ENCODE measurements around the gene NCKAP5. TPM values are rescaled to one million over a fixed set of nuclear protein-coding genes. Genes with fewer than 3 reads are reported as not detected.

The NCKAP5 gene
- total RNA-seq, 1 donor from 2014 or later: 0.59 TPM

DNA sequence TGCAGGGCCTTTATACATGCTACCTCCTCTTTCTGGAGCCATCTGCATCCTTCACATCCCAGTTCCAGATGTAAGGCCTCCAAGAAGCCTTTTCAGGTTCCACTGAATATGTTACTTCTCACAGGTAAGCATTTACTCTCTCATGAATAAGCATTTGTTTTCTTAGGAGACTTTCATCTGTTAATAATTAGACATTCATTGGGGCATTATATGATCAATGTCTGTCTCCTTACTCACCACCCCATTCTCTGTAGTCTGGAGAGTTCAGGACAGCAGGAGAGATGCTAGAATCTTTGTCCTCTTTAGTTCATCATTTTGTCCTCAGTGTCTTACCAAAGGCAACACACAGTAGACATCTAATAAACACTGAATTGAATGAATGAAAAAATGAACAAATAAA, 185.7 kb downstream of the NCKAP5 start:
- DNase-seq (ENCODE audit: low read depth, low spot score): no peak

DNA sequence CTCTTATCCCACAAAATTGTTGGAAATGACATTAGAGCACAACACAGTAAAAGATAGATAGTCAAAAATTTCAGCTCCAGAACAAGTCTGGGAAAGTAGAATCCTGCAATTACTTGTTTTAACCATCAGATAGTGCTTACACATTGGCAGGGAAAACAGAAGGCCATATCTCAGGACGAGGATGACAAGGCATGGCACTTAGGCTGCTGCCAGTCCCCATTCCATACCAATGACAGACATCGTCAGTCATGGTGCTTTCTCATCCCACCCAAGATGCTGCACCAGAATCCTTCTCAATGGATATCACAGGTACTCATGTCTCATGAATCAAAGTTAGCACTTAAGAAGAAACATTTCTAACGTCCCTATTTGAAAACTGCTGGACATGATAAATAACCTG, 187.3 kb downstream of the NCKAP5 start:
- DNase-seq (ENCODE audit: low read depth, low spot score): no peak

- DNase-seq (ENCODE audit: low read depth, low spot score): no peak
Measured at GRCh38 chr2:133378928-133379549, 189.2 kb downstream of the NCKAP5 start.

DNA sequence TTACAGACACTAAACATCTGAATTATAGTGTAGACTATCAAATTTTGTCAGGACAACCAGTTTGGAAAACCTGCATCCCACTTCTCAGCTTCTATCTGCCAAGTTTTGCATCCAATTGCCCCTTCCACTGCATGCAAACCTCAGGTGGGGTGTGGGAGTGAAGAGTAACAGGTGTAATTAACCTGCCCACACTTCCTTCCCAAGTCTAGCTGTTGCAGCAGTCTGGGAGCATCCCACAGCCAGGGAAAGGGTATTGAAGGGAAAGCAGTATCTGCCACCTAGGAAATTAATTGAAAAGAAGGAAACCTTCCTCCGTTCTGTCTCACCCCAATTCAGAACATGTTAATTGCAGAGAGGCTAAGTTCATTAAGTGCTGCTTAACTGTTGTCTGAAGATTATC, 189.9 kb downstream of the NCKAP5 start:
- no peak for DNase-seq (ENCODE audit: low read depth, low spot score)

DNA sequence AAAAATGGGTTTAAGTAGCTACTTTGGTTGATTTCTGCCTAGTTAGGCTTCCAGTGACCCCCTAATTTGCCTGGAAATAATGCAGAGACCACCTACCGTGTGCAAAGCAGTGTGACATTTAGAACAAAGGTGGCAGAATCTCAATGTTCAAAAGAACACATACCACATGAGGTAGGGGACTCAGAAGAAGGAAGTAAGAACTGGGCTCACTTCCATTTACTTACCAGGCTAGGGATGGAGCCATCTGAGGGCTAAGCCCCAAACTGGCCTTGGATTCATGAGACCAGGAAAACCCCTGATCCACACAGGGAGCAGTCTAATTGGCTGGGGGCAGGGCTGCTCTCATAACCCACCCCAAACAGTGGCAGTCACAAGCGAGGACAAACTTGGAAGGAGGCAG, 190.7 kb downstream of the NCKAP5 start:
- no peak for DNase-seq (ENCODE audit: low read depth, low spot score)

DNA sequence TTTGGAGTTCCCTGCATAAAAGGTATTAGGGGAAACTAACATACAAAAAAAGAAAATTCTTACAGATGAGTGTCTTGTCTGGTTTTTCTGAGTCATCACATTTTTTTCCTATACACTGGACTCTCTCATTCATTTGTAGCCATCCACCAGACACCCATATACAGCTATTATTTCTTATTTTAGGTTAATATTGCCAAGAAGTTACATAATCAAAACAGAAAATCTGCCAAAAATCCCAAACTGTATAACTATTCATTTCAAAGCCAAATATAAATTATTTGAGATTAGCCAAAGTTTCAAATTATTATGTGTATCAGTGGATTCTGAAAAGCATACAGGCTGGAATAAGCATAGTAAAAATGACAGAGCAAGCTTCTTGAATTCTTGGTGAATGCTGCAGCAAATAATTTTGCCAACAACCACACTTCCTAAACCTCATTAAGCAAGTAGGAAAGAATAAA, 191.2 kb downstream of the NCKAP5 start:
- DNase-seq (ENCODE audit: low read depth, low spot score): no peak

- DNase-seq (ENCODE audit: low read depth, low spot score): no peak
Measured at GRCh38 chr2:133374781-133375180, 193.5 kb downstream of the NCKAP5 start.

DNA sequence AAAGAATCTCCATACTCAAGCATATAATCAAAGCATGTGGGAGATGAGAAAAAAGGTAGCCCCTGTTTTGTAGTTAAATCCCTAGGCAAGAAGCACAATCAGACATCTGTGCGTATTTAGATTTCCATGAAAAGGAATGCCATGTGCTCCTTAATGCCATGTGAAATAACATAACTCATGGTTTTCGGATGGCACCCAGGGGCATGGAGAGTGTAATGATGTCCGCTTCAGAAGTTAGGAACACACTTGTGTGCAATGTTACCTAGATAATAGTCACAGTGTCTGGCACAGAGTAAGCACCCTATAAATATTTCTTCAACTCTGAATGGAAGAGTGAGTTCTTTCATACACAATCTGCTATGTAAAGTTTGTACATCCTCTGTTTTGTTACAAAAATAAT, 197.0 kb downstream of the NCKAP5 start:
- DNase-seq (ENCODE audit: low read depth, low spot score): no peak

- DNase-seq (ENCODE audit: low read depth, low spot score): no peak
Measured at GRCh38 chr2:133369901-133370658, 198.2 kb downstream of the NCKAP5 start.

- no peak for DNase-seq (ENCODE audit: low read depth, low spot score)
Measured at GRCh38 chr2:133365117-133365516, 203.1 kb downstream of the NCKAP5 start.

- no peak for DNase-seq (ENCODE audit: low read depth, low spot score)
Measured at GRCh38 chr2:133364636-133365035, 203.6 kb downstream of the NCKAP5 start.

DNA sequence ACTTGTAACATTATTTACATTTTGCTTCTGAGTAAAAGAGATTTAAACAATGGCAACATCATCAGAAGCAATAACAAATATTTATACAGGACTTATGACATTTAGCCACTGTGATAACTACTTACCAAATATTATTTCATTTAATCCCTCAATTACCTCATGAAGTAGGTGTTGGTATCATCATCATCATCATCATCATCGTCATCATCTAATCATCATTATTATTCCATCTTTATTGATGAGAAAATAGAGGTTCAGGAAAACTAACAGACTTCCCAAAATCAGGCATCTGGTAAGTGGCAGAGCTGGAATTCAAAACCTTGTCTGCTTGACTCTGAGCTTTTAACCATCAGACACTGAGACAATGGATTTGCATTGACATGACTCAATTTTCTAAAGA, 204.4 kb downstream of the NCKAP5 start:
- DNase-seq (ENCODE audit: low read depth, low spot score): no peak

DNA sequence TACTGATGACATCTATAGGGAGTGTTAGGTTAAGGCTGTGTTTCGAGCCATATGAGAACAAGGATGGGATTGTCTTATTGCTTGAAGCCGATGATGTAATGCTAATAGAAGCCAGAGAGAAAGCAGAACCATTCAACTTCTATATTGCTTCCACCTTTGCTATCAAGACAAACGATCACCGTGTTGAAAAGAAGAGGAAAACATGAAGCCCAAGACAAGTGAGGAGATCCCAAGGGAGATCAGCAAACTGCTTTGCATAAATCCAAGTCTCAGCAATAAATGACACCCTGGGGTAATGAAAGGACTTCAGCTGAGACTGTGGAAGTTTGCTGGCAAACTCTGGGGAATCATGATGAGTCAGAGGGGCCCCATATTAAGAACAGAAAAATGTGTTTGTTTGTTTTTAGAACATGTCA, 206.2 kb downstream of the NCKAP5 start:
- no peak for DNase-seq (ENCODE audit: low read depth, low spot score)

DNA sequence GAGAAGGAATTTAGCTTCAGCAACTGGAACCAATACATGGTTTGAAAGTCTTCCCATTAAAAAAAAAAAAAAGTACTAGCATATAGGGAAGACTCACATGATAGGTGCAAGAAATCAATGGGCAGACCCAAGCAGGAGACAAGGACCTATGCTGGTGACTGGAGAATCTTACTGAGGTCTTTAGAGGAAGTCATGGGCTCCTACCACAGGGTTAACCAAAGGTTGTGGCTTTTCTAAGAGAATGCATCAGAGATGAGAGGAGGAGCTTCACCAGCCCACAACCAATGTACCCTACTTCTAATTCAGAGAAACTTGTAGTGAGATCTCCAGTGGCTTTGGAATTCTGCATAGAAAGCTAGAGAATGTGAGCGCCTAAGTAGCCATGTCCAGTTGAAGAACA, 207.4 kb downstream of the NCKAP5 start:
- DNase-seq (ENCODE audit: low read depth, low spot score): no peak

DNA sequence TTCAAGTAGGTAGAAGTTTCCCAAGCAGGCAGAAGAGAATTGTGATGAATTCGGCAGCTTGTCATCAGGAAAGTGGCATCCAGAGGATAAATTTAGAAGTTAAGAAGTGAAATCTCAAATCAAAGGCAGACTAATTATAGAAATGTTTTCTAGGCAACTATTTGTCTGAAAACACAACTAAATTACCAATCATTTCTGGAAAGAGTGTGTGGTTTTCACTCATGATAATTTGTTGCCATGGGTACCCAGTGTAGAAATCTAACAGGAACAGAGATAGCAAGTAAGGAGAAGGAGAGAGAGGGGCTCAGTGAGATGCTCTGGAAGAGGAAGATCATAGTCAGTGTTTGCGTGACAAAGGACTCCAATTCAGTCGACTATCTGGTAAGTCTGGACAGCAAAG, 208.1 kb downstream of the NCKAP5 start:
- DNase-seq (ENCODE audit: low read depth, low spot score): no peak

DNA sequence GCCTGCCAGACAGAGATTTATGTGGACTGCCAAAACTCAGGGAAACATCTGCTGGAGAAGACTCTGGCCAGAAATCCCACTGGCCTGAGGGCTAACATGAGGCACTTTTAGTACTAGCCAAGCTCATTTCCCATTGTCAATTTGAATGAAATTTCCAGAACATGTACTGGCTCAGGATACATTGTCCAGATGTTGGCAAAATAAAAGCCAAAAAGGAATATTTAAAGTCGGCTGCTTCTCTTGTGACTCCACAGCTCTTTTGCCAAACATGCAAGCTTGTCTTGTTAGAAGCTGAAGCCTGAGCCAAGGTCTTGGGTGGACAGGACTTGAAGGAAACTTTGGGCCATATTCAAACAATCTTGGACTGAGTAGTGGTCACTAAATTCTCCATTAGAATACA, 215.5 kb downstream of the NCKAP5 start:
- DNase-seq (ENCODE audit: low read depth, low spot score): no peak

DNA sequence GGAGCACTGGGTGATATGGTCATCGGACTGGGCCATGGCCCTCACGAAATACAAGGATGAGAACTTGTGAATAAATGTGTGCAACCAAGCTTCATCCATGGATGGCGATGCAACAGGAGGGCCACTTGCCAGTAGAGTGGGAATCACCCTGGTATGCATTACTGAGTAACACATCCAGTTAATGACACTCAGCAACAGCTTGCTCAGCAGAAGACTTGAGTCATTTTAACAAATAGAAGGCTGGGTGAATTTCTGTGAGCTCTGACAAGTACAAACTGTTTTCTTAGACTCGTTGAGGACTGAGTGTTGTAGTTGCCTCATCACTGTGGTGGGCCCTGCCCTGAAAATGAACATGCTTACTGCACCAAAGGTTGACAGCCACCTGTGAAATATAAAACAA, 221.6 kb downstream of the NCKAP5 start:
- no peak for DNase-seq (ENCODE audit: low read depth, low spot score)

DNA sequence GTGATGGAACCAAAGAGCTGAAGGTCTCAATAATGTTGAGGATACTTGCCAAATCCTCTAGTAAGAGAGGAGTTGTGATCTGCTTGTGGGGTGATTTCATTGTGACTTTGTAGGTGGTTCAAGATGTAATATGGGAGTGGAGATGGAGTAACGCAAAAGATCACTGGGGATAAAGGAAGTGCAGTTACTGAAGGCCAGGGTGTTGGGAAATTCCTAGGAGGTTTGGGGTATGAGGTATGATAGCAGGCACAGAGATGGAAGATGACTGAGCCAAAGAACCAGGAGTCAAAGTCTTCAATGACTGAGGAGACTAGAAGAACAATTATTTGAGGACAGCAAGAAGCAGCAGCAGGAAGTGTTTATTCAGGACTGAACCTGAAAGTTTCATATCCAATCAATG, 222.6 kb downstream of the NCKAP5 start:
- no peak for DNase-seq (ENCODE audit: low read depth, low spot score)

DNA sequence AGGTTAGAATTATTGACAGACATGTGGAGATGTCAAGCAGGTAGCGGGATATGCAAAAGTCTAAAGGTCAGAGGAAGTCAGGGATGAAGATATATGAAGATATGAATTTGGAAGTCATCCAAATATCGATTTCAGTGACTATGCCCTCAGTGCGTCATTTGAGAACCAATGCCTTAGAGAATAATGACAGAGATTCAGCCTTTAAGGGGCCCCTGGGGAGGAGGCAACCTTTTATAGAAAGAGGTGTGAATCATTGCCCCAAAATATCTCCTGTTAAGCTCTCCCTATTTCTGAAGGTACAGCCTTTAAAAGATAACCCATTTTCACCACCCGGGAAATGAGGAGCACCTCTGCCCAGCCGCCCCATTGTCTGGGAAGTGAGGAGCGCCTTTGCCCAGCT, 223.4 kb downstream of the NCKAP5 start:
- no peak for DNase-seq (ENCODE audit: low read depth, low spot score)

- DNase-seq (ENCODE audit: low read depth, low spot score): no peak
Measured at GRCh38 chr2:133343018-133343352, 225.3 kb downstream of the NCKAP5 start.

GRCh38 chr2:133342286-133343017, 225.8 kb downstream of the NCKAP5 start:
- no peak for DNase-seq (ENCODE audit: low read depth, low spot score)

- no peak for DNase-seq (ENCODE audit: low read depth, low spot score)
Measured at GRCh38 chr2:133341575-133341974, 226.7 kb downstream of the NCKAP5 start.

- DNase-seq (ENCODE audit: low read depth, low spot score): no peak
Measured at GRCh38 chr2:133338224-133338623, 230.0 kb downstream of the NCKAP5 start.

All from pulmonary artery endothelial cell (primary cell).